ENCODE data around the gene RAD52.

DNA sequence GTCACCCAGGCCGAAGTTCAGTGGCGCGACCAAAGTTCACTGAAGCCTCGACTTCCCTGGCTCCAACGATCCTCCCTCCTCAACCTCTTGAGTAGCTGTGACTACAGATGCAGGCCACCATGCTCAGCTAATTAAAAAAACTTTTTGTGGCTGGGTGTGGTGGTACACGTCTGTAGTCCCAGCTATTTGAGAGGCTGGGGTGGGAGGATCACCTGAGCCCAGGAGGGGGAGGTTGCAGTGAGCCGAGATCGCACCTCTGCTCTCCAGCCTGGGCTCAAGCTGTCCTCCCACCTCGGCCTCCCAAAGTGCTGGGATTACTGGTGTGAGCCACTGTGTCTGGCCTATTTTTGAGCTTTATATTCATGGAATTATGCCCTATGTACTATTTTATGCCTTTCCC lies 18.1 kb upstream of the RAD52 start:
- TF ChIP-seq, protein P1, sequence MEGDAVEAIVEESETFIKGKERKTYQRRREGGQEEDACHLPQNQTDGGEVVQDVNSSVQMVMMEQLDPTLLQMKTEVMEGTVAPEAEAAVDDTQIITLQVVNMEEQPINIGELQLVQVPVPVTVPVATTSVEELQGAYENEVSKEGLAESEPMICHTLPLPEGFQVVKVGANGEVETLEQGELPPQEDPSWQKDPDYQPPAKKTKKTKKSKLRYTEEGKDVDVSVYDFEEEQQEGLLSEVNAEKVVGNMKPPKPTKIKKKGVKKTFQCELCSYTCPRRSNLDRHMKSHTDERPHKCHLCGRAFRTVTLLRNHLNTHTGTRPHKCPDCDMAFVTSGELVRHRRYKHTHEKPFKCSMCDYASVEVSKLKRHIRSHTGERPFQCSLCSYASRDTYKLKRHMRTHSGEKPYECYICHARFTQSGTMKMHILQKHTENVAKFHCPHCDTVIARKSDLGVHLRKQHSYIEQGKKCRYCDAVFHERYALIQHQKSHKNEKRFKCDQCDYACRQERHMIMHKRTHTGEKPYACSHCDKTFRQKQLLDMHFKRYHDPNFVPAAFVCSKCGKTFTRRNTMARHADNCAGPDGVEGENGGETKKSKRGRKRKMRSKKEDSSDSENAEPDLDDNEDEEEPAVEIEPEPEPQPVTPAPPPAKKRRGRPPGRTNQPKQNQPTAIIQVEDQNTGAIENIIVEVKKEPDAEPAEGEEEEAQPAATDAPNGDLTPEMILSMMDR (optimal IDR thresholded peaks at IDR 0.05 in 1 of 3, IDR thresholded peaks at IDR 0.05 in 1 of 3, conservative IDR thresholded peaks at IDR 0.05 in 1 of 3; ENCODE audit: extremely low read depth in 1 of 3, insufficient read depth in 2 of 3, low read length in 3 of 3): no peak
- no peak for TF ChIP-seq EZH2 (IDR thresholded peaks at IDR 0.05; ENCODE audit: low read length)
